ENCODE results near the gene GNE.

Gene GNE

DNA sequence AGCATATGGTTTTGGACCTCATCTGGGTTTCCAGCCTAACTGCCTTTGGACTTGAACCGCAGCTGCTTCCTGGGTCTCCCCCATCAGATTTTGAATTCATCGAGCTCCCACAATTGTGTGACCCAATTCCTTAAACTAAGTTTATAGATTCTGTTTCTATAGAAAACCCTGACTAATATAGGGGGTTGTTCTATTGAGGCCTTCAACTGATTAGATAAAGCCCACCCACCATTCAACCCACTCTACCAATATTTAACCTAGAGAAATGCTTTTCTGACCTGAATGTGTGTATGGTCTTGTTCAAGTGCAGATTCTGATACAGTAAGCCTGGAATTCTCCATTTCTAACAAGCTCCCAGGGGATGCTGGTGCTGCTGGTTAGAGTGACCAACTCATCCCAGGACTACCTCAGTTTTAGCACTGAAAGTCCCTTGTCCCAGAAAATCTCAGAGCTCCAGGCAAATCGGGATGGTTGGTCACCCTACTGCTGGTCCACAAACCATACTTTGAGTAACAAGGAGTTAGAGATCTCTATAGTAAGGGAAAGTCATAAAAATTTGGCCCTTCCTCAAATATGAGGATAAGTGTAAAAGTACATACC is 31.7 kb upstream of the GNE start:
- Histone ChIP-seq H3K23ac (ENCODE audit: low read depth, low read length, poor library complexity) (no peak overlapping the region), H3K27ac (replicated peaks; ENCODE audit: low read length) (no peak overlapping the region), H3K4me2 (ENCODE audit: insufficient read depth, low read length, poor library complexity, severe bottlenecking) (no peak overlapping the region), H3K79me1 (ENCODE audit: low read depth, low read length) (no peaks in the 10 kb centered on the region), H4K91ac (ENCODE audit: low read depth, low read length, poor library complexity) (no peak overlapping the region), H3K18ac (ENCODE audit: low read length) (no peak overlapping the region), H2BK12ac (ENCODE audit: low read length) (no peak overlapping the region), H2BK120ac (ENCODE audit: low read depth, low read length) (no peak overlapping the region), H3K4me3 (ENCODE audit: low read length in 2 of 2) (no peak overlapping the region), H3K4ac (ENCODE audit: low read length) (no peak overlapping the region), H3K4me1 (ENCODE audit: control insufficient read depth in 2 of 2, insufficient read depth in 1 of 2, low read depth in 1 of 2, low read length in 2 of 2) (peaks cover 0 to 4% of the 10 kb centered on the region in 2 donors), H2AFZ (ENCODE audit: low read length) (no peak overlapping the region), H3K27me3 (ENCODE audit: control insufficient read depth in 3 of 3, insufficient read depth in 3 of 3, low read depth in 1 of 3, low read length in 3 of 3) (no peaks in the 10 kb centered on the region), H2BK5ac (ENCODE audit: low read length) (no peak overlapping the region), H3K9ac (ENCODE audit: low read depth, low read length, poor library complexity) (no peak overlapping the region), H2BK15ac (ENCODE audit: low read length) (no peak overlapping the region), H4K8ac (ENCODE audit: low read depth, low read length) (no peak overlapping the region), H3K14ac (ENCODE audit: low read length) (no peak overlapping the region), H3K9me3 (replicated peaks in 1 of 2; ENCODE audit: control insufficient read depth in 2 of 2, insufficient read depth in 1 of 2, low read depth in 1 of 2, low read length in 2 of 2) (no peaks in the 10 kb centered on the region), H2AK5ac (ENCODE audit: low read depth, low read length) (no peak overlapping the region), H3K36me3 (replicated peaks in 1 of 2; ENCODE audit: control insufficient read depth in 2 of 2, insufficient read depth in 2 of 2, low read length in 2 of 2) (no peaks in the 10 kb centered on the region)
- WGBS, 2 donors (ENCODE audit: extremely low coverage in 2 of 2, insufficient read length in 2 of 2, insufficient replicate concordance in 1 of 2) = no CpG with 5 or more reads among the region's 3 CpGs
- no peak for DNase-seq (ENCODE audit: low spot score)

DNA sequence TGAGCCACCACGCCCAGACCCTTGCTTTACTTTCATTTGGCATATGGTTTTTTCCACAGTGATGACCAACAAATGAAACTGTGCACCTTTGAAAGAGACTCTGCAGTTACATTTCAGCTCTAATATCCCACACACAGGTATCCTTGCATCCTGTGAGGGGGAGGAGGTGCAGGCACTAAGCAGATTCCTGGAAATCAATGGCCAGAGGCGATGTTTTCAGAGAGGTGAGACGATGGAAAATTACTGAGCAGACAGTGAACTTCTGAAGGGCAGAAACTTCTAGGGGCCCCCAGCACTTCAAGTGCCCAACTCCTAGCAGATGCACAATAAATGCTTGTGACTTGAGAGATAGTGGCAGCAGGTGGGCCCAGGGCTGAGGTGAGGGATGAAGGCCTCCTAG is 29.8 kb upstream of the GNE start:
- Histone ChIP-seq H3K79me1 (ENCODE audit: low read depth, low read length) (no peaks in the 10 kb centered on the region), H3K27me3 (ENCODE audit: control insufficient read depth in 3 of 3, insufficient read depth in 3 of 3, low read depth in 1 of 3, low read length in 3 of 3) (no peaks in the 10 kb centered on the region), H2BK15ac (ENCODE audit: low read length) (no peak overlapping the region), H2BK12ac (ENCODE audit: low read length) (no peak overlapping the region), H3K9ac (ENCODE audit: low read depth, low read length, poor library complexity) (no peak overlapping the region), H3K36me3 (replicated peaks in 1 of 2; ENCODE audit: control insufficient read depth in 2 of 2, insufficient read depth in 2 of 2, low read length in 2 of 2) (no peaks in the 10 kb centered on the region), H2BK120ac (ENCODE audit: low read depth, low read length) (no peak overlapping the region), H3K4ac (ENCODE audit: low read length) (no peak overlapping the region), H3K14ac (ENCODE audit: low read length) (peak overlapping the region; percentile 78), H2AK5ac (ENCODE audit: low read depth, low read length) (no peak overlapping the region), H2AFZ (ENCODE audit: low read length) (no peak overlapping the region), H3K23ac (ENCODE audit: low read depth, low read length, poor library complexity) (no peak overlapping the region), H2BK5ac (ENCODE audit: low read length) (no peak overlapping the region), H3K4me3 (ENCODE audit: low read length in 2 of 2) (no peak overlapping the region), H3K4me1 (ENCODE audit: control insufficient read depth in 2 of 2, insufficient read depth in 1 of 2, low read depth in 1 of 2, low read length in 2 of 2) (peaks cover 0 to 4% of the 10 kb centered on the region in 2 donors), H3K4me2 (ENCODE audit: insufficient read depth, low read length, poor library complexity, severe bottlenecking) (no peak overlapping the region), H3K9me3 (replicated peaks in 1 of 2; ENCODE audit: control insufficient read depth in 2 of 2, insufficient read depth in 1 of 2, low read depth in 1 of 2, low read length in 2 of 2) (no peaks in the 10 kb centered on the region), H4K8ac (ENCODE audit: low read depth, low read length) (no peak overlapping the region), H3K18ac (ENCODE audit: low read length) (no peak overlapping the region), H4K91ac (ENCODE audit: low read depth, low read length, poor library complexity) (no peak overlapping the region), H3K27ac (replicated peaks; ENCODE audit: low read length) (no peak overlapping the region)
- no peak for DNase-seq (ENCODE audit: low spot score)
- whole genome bisulfite sequencing, 2 donors (ENCODE audit: extremely low coverage in 2 of 2, insufficient read length in 2 of 2, insufficient replicate concordance in 1 of 2) = no CpG with 5 or more reads among the region's 3 CpGs

DNA sequence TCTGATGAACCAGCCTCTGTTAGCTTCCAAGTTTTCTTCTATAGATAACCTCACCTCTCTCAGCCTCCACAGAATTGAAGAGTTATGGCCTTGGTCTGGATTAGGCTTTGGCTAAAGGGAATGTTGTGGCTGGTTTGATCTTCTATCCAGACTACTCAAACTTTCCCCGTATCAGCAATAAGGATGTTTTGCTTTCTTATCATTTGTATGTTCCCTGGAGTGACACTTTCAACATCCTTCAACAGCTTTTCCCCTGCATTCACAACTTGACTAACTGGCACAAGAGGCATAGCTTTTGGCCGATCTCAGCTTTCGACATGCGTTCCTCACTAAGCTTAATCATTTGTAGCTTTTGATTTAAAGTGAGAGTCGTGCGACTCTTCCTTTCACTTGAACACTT is 28.1 kb upstream of the GNE start:
- H2AFZ ChIP-seq (ENCODE audit: low read length) = no peak overlapping the region
- no CpG with 5 or more reads among the region's 6 CpGs for WGBS, 2 donors (ENCODE audit: extremely low coverage in 2 of 2, insufficient read length in 2 of 2, insufficient replicate concordance in 1 of 2)
- no peak overlapping the region for H4K91ac ChIP-seq (ENCODE audit: low read depth, low read length, poor library complexity)
- H2BK15ac ChIP-seq (ENCODE audit: low read length) = no peak overlapping the region
- H3K36me3 ChIP-seq (replicated peaks in 1 of 2; ENCODE audit: control insufficient read depth in 2 of 2, insufficient read depth in 2 of 2, low read length in 2 of 2) = no peaks in the 10 kb centered on the region
- no peak overlapping the region for H2BK120ac ChIP-seq (ENCODE audit: low read depth, low read length)
- no peak overlapping the region for H2BK12ac ChIP-seq (ENCODE audit: low read length)
- no peak for DNase-seq (ENCODE audit: low spot score)
- H3K27me3 ChIP-seq (ENCODE audit: control insufficient read depth in 3 of 3, insufficient read depth in 3 of 3, low read depth in 1 of 3, low read length in 3 of 3) = no peaks in the 10 kb centered on the region
- no peaks in the 10 kb centered on the region for H3K9me3 ChIP-seq (replicated peaks in 1 of 2; ENCODE audit: control insufficient read depth in 2 of 2, insufficient read depth in 1 of 2, low read depth in 1 of 2, low read length in 2 of 2)
- no peak overlapping the region for H3K23ac ChIP-seq (ENCODE audit: low read depth, low read length, poor library complexity)
- no peak overlapping the region for H3K4me3 ChIP-seq (ENCODE audit: low read length in 2 of 2)
- no peak overlapping the region for H2BK5ac ChIP-seq (ENCODE audit: low read length)
- H4K8ac ChIP-seq (ENCODE audit: low read depth, low read length) = no peak overlapping the region
- H3K18ac ChIP-seq (ENCODE audit: low read length) = no peak overlapping the region
- H3K27ac ChIP-seq (replicated peaks; ENCODE audit: low read length) = no peak overlapping the region
- no peak overlapping the region for H2AK5ac ChIP-seq (ENCODE audit: low read depth, low read length)
- H3K4me2 ChIP-seq (ENCODE audit: insufficient read depth, low read length, poor library complexity, severe bottlenecking) = no peak overlapping the region
- H3K14ac ChIP-seq (ENCODE audit: low read length) = no peak overlapping the region
- no peak overlapping the region for H3K4ac ChIP-seq (ENCODE audit: low read length)
- no peaks in the 10 kb centered on the region for H3K4me1 ChIP-seq (ENCODE audit: control insufficient read depth in 2 of 2, insufficient read depth in 1 of 2, low read depth in 1 of 2, low read length in 2 of 2)
- no peak overlapping the region for H3K9ac ChIP-seq (ENCODE audit: low read depth, low read length, poor library complexity)
- no peaks in the 10 kb centered on the region for H3K79me1 ChIP-seq (ENCODE audit: low read depth, low read length)

GRCh38 chr9:36284226-36284625 is 26.0 kb upstream of the GNE start:
- Histone ChIP-seq H2BK15ac (ENCODE audit: low read length) (no peak overlapping the region), H4K91ac (ENCODE audit: low read depth, low read length, poor library complexity) (no peak overlapping the region), H3K9me3 (replicated peaks in 1 of 2; ENCODE audit: control insufficient read depth in 2 of 2, insufficient read depth in 1 of 2, low read depth in 1 of 2, low read length in 2 of 2) (no peaks in the 10 kb centered on the region), H3K23ac (ENCODE audit: low read depth, low read length, poor library complexity) (no peak overlapping the region), H4K8ac (ENCODE audit: low read depth, low read length) (no peak overlapping the region), H3K14ac (ENCODE audit: low read length) (no peak overlapping the region), H3K27me3 (ENCODE audit: control insufficient read depth in 3 of 3, insufficient read depth in 3 of 3, low read depth in 1 of 3, low read length in 3 of 3) (no peaks in the 10 kb centered on the region), H2BK5ac (ENCODE audit: low read length) (no peak overlapping the region), H3K27ac (replicated peaks; ENCODE audit: low read length) (no peak overlapping the region), H2AFZ (ENCODE audit: low read length) (no peak overlapping the region), H3K4me3 (ENCODE audit: low read length in 2 of 2) (no peak overlapping the region), H3K4ac (ENCODE audit: low read length) (no peak overlapping the region), H2AK5ac (ENCODE audit: low read depth, low read length) (no peak overlapping the region), H3K36me3 (replicated peaks in 1 of 2; ENCODE audit: control insufficient read depth in 2 of 2, insufficient read depth in 2 of 2, low read length in 2 of 2) (no peaks in the 10 kb centered on the region), H3K79me1 (ENCODE audit: low read depth, low read length) (no peaks in the 10 kb centered on the region), H2BK120ac (ENCODE audit: low read depth, low read length) (no peak overlapping the region), H3K4me2 (ENCODE audit: insufficient read depth, low read length, poor library complexity, severe bottlenecking) (no peak overlapping the region), H3K9ac (ENCODE audit: low read depth, low read length, poor library complexity) (no peak overlapping the region), H3K4me1 (ENCODE audit: control insufficient read depth in 2 of 2, insufficient read depth in 1 of 2, low read depth in 1 of 2, low read length in 2 of 2) (no peaks in the 10 kb centered on the region), H3K18ac (ENCODE audit: low read length) (no peak overlapping the region), H2BK12ac (ENCODE audit: low read length) (no peak overlapping the region)
- no CpG with 5 or more reads among the region's 4 CpGs for WGBS, 2 donors (ENCODE audit: extremely low coverage in 2 of 2, insufficient read length in 2 of 2, insufficient replicate concordance in 1 of 2)
- DNase-seq (ENCODE audit: low spot score) = no peak

Data from neuronal stem cell (in vitro differentiated cells).